H9 (cell line): ENCODE measurements around the gene HDLBP. TPM values are rescaled to one million over a fixed set of nuclear protein-coding genes. Genes with fewer than 3 reads are reported as not detected.

Source experiments
- DNase-seq: peaks from one replicate; pipeline ENCODE4 v3.0.0-alpha.2; 2017
- H2AFZ ChIP-seq: one replicate; pipeline ENCODE4 v1.6.1; 2013; ENCODE audit warnings: mild to moderate bottlenecking, low read length, control low read depth, moderate library complexity
- H2AK5ac ChIP-seq: 2 replicates; pipeline ENCODE4 v1.6.1; 2013; ENCODE audit warnings: low read length, control low read depth, mixed read lengths; ENCODE audit not compliant: insufficient read length
- H2BK120ac ChIP-seq: one replicate; pipeline ENCODE4 v1.6.1; 2013; ENCODE audit warnings: low read depth, mild to moderate bottlenecking, low read length, control low read depth, inconsistent platforms; ENCODE audit not compliant: poor library complexity, severe bottlenecking
- H2BK12ac ChIP-seq: 2 replicates; pipeline ENCODE4 v1.6.1; 2013; ENCODE audit warnings: low read length, control low read depth, mixed read lengths, low read depth; ENCODE audit not compliant: insufficient read length
- H2BK15ac ChIP-seq: 2 replicates; pipeline ENCODE4 v1.6.1; 2013; ENCODE audit warnings: low read depth, low read length, control low read depth
- H2BK20ac ChIP-seq: one replicate; pipeline ENCODE4 v1.6.1; 2013; ENCODE audit warnings: low read depth, mild to moderate bottlenecking, low read length, control low read depth, inconsistent platforms; ENCODE audit not compliant: poor library complexity, severe bottlenecking
- H2BK5ac ChIP-seq: 2 replicates; pipeline ENCODE4 v1.6.1; 2013; ENCODE audit warnings: low read length, control low read depth, mixed read lengths; ENCODE audit not compliant: insufficient read length
- H3K14ac ChIP-seq: 2 replicates; pipeline ENCODE4 v1.6.1; 2013; ENCODE audit warnings: low read length, control low read depth; ENCODE audit not compliant: insufficient read depth
- H3K18ac ChIP-seq: 2 replicates; pipeline ENCODE4 v1.6.1; 2013; ENCODE audit warnings: low read depth, mild to moderate bottlenecking, mixed read lengths, low read length, control low read depth; ENCODE audit not compliant: insufficient read length
- H3K23ac ChIP-seq: 2 replicates; pipeline ENCODE4 v1.6.1; 2013; ENCODE audit warnings: low read length, control low read depth, mixed read lengths, low read depth; ENCODE audit not compliant: insufficient read length
- H3K23me2 ChIP-seq: 2 replicates; pipeline ENCODE4 v1.6.1; 2013; ENCODE audit warnings: low read depth, mild to moderate bottlenecking, mixed read lengths, low read length, control low read depth; ENCODE audit not compliant: insufficient read length, poor library complexity, severe bottlenecking
- H3K27ac ChIP-seq: 2 replicates; pipeline ENCODE4 v1.5.1; 2013; ENCODE audit warnings: low read length, control low read depth, mixed read lengths, low read depth; ENCODE audit not compliant: insufficient read length
- H3K27me3 ChIP-seq: 2 replicates; pipeline ENCODE4 v1.6.1; 2013; ENCODE audit warnings: low read length, control low read depth, inconsistent platforms; ENCODE audit not compliant: insufficient read depth
- H3K4ac ChIP-seq: 2 replicates; pipeline ENCODE4 v1.6.1; 2013; ENCODE audit warnings: low read depth, mild to moderate bottlenecking, control low read depth, inconsistent platforms, low read length, moderate library complexity
- H3K4me1 ChIP-seq: 2 replicates; pipeline ENCODE4 v1.6.1; 2013; ENCODE audit warnings: low read length, control low read depth, inconsistent platforms; ENCODE audit not compliant: insufficient read depth
- H3K4me2 ChIP-seq: 2 replicates; pipeline ENCODE4 v1.6.1; 2013; ENCODE audit warnings: low read length, control low read depth, mixed read lengths; ENCODE audit not compliant: insufficient read length, insufficient read depth
- H3K56ac ChIP-seq: 2 replicates; pipeline ENCODE4 v1.6.1; 2013; ENCODE audit warnings: low read depth, mild to moderate bottlenecking, mixed read lengths, low read length, control low read depth; ENCODE audit not compliant: insufficient read length
- H3K79me1 ChIP-seq: 2 replicates; pipeline ENCODE4 v1.6.1; 2013; ENCODE audit warnings: low read depth, mild to moderate bottlenecking, moderate library complexity, low read length, control low read depth, inconsistent platforms; ENCODE audit not compliant: insufficient read depth, poor library complexity, severe bottlenecking
- H3K79me2 ChIP-seq: 2 replicates; pipeline ENCODE4 v1.6.1; 2013; ENCODE audit warnings: low read length, control low read depth, inconsistent platforms; ENCODE audit not compliant: insufficient read depth
- H3K9ac ChIP-seq: 2 replicates; pipeline ENCODE4 v1.6.1; 2013; ENCODE audit warnings: low read length, control low read depth, mixed read lengths; ENCODE audit not compliant: insufficient read length; ENCODE audit errors: extremely low read depth
- H3K9me3 ChIP-seq: one replicate; pipeline ENCODE4 v1.6.1; 2013; ENCODE audit warnings: low read depth, low read length, inconsistent platforms; ENCODE audit not compliant: control insufficient read depth
- H3T11ph ChIP-seq: one replicate; pipeline ENCODE4 v1.6.1; 2013; ENCODE audit warnings: mild to moderate bottlenecking, low read length, control low read depth, inconsistent platforms
- H4K20me1 ChIP-seq: one replicate; pipeline ENCODE4 v1.6.1; 2013; ENCODE audit not compliant: control insufficient read depth, insufficient read length, insufficient read depth
- H4K5ac ChIP-seq: 2 replicates; pipeline ENCODE4 v1.6.1; 2013; ENCODE audit warnings: low read depth, mild to moderate bottlenecking, mixed read lengths, low read length, control low read depth; ENCODE audit not compliant: insufficient read length
- H4K8ac ChIP-seq: replicated peaks from 2 replicates; pipeline ENCODE4 v1.6.1; 2013; ENCODE audit warnings: low read length, control low read depth, mixed read lengths, low read depth; ENCODE audit not compliant: insufficient read length
- H4K91ac ChIP-seq: 2 replicates; pipeline ENCODE4 v1.6.1; 2013; ENCODE audit warnings: low read depth, mild to moderate bottlenecking, moderate library complexity, mixed read lengths, low read length, control low read depth; ENCODE audit not compliant: insufficient read length
- H3K27ac Mint-ChIP-seq, 3 experiments: 2 replicates in 2 of 3; 3 replicates in 1 of 3; pipeline ENCODE4 v1.8.0; 2020 to 2021; ENCODE audit warnings: mixed read lengths in 3 of 3, mild to moderate bottlenecking in 1 of 3, moderate library complexity in 1 of 3
- H3K27me3 Mint-ChIP-seq: 2 replicates; pipeline ENCODE4 v1.8.0; 2021; ENCODE audit warnings: low read depth, mild to moderate bottlenecking, moderate library complexity, mixed read lengths
- H3K36me3 Mint-ChIP-seq, 3 experiments: 2 replicates in 2 of 3; 3 replicates in 1 of 3; pipeline ENCODE4 v1.8.0; 2020 to 2021; ENCODE audit warnings: low read depth in 3 of 3, mixed read lengths in 3 of 3; ENCODE audit not compliant: insufficient read depth in 1 of 3
- H3K4me1 Mint-ChIP-seq, 2 experiments: 2 replicates each; pipeline ENCODE4 v1.8.0; 2020; ENCODE audit warnings: mixed read lengths in 2 of 2
- H3K4me3 Mint-ChIP-seq, 2 experiments: 2 replicates in 1 of 2; 3 replicates in 1 of 2; pipeline ENCODE4 v1.8.0; 2020 to 2021; ENCODE audit warnings: mild to moderate bottlenecking in 2 of 2, mixed read lengths in 2 of 2, moderate library complexity in 1 of 2
- H3K9me3 Mint-ChIP-seq, 2 experiments: 2 replicates in 1 of 2; 3 replicates in 1 of 2; pipeline ENCODE4 v1.8.0; 2020; ENCODE audit warnings: mild to moderate bottlenecking in 2 of 2, mixed read lengths in 2 of 2, moderate library complexity in 1 of 2
- CTCF ChIP-seq: fragments of 200-600 bp; sonication (generic); conservative IDR thresholded peaks from 3 replicates; pipeline ENCODE4 v1.8.0; 2021; ENCODE audit warnings: antibody characterized with exemption, mild to moderate bottlenecking
- WGBS: extraction: QIAGEN DNeasy Blood & Tissue Kit; methylation state at CpG from one replicate; pipeline ENCODE4 v1.1.7; 2013; ENCODE audit warnings: missing lambda C conversion rate, low lambda C conversion rate, mixed read lengths; ENCODE audit not compliant: insufficient read length; ENCODE audit errors: extremely low coverage; 5-methylcytosine and 5-hydroxymethylcytosine counted together
- total RNA-seq: library from RNA; stranded (reverse); gene quantifications from 2 replicates; pipeline ENCODE4 v1.2.1, GENCODE V29; 2021

Gene HDLBP
- total RNA-seq, 1 experiment from 2014 or later = 364 TPM

GRCh38 chr2:241188361-241189092 is 126.9 kb downstream of the HDLBP start, which contains the start of gene ANO7:
Gene ANO7, plus strand, starts transcription at chr2:241188677. Its CDS starts 1,387 bp downstream, at chr2:241190064.
- Histone ChIP-seq H2BK15ac (no peak within 1 kb of the TSS), H3K56ac (no peak within 1 kb of the TSS), H3K9ac (no peak within 1 kb of the TSS), H2AFZ (no peak within 1 kb of the TSS), H3K79me2 (no peaks in the 10 kb centered on the region), H3K4me2 (no peak within 1 kb of the TSS), H3K23me2 (no peaks in the 10 kb centered on the region), H3K14ac (no peak within 1 kb of the TSS; the same call in 1 of the 2 replicates), H4K5ac (no peak within 1 kb of the TSS), H2BK12ac (no peak within 1 kb of the TSS), H3K27ac (no peak within 1 kb of the TSS), H3K4ac (no peak within 1 kb of the TSS), H2BK20ac (no peak within 1 kb of the TSS), H2BK120ac (no peak within 1 kb of the TSS), H3T11ph (no peak within 1 kb of the TSS), H3K4me1 (no peaks in the 10 kb centered on the region), H3K9me3 (no peaks in the 10 kb centered on the region), H4K20me1 (no peaks in the 10 kb centered on the region), H4K91ac (no peak within 1 kb of the TSS), H3K27me3 (no peaks in the 10 kb centered on the region), H3K23ac (no peak within 1 kb of the TSS), H2AK5ac (no peak within 1 kb of the TSS), H3K79me1 (no peaks in the 10 kb centered on the region), H4K8ac (no peak within 1 kb of the TSS), H2BK5ac (no peak within 1 kb of the TSS), H3K18ac (no peak within 1 kb of the TSS)
- WGBS = no CpG with 5 or more reads among the region's 21 CpGs
- H3K27ac Mint-ChIP-seq = no peak within 1 kb of the TSS; a peak in 1 of 7 replicates
- no peak within 1 kb of the TSS for H3K4me3 Mint-ChIP-seq
- no peak for DNase-seq
- H3K4me1 Mint-ChIP-seq = peaks cover 8 to 13% of the 10 kb centered on the region in 2 experiments
- H3K27me3 Mint-ChIP-seq = no peaks in the 10 kb centered on the region; the same call in 1 of the 2 replicates
- peaks cover 0 to 1% (median 0%) of the 10 kb centered on the region in 3 experiments; a peak in 1 of 7 replicates for H3K36me3 Mint-ChIP-seq
- H3K9me3 Mint-ChIP-seq = no peaks in the 10 kb centered on the region
- no peak for TF ChIP-seq CTCF
